PFSK-1 (cell line): ENCODE data around the gene HHAT.

Source experiments
- POLR2AphosphoS5 ChIP-seq: IDR thresholded peaks from 2 replicates; pipeline ENCODE4 v1.6.1; 2012; ENCODE audit warnings: low read depth, mild to moderate bottlenecking, control low read depth, low read length, moderate library complexity
- REST ChIP-seq, 2 experiments: IDR thresholded peaks; 2 replicates each; pipeline versions ENCODE4 v1.6.1 to v1.8.0; 2011 to 2012; ENCODE audit warnings: low read depth in 2 of 2, low read length in 2 of 2, control low read depth in 1 of 2, inconsistent platforms in 1 of 2, mild to moderate bottlenecking in 1 of 2, moderate library complexity in 1 of 2; ENCODE audit not compliant: insufficient read depth in 1 of 2
- SIN3A ChIP-seq: IDR thresholded peaks from 2 replicates; pipeline ENCODE4 v1.6.1; 2012; ENCODE audit warnings: mild to moderate bottlenecking, low read length, moderate library complexity, borderline replicate concordance; ENCODE audit not compliant: insufficient read depth
- TAF1 ChIP-seq: IDR thresholded peaks from 2 replicates; pipeline ENCODE4 v1.6.1; 2012; ENCODE audit warnings: low read length, control low read depth, borderline replicate concordance; ENCODE audit not compliant: insufficient read depth

- no peak for TF ChIP-seq REST (IDR thresholded peaks at IDR 0.05; ENCODE audit: insufficient read depth in 1 of 2, low read depth in 2 of 2, low read length in 2 of 2)
- no peak for TF ChIP-seq TAF1
- TF ChIP-seq POLR2AphosphoS5: no peak
- TF ChIP-seq SIN3A: no peak
These were observed 44.9 kb downstream of the HHAT start for GRCh38 chr1:210373628-210373877.
